ENCODE results near the gene HACD2. TPM values are rescaled to one million over a fixed set of nuclear protein-coding genes. Genes with fewer than 3 reads are reported as not detected.

The HACD2 gene
- total RNA-seq, 1 experiment from 2014 or later: 27.4 TPM

GRCh38 chr3:123583561-123583960, 1.3 kb downstream of the HACD2 start:
- H3T11ph ChIP-seq (ENCODE audit: low read length): no peak overlapping the region
- peak overlapping the region; percentile 88 for H3K4me2 ChIP-seq (ENCODE audit: insufficient read depth, insufficient read length, low read length)
- H3K9me3 Mint-ChIP-seq: peaks cover 0 to 7% of the 10 kb centered on the region in 2 experiments; a peak in 4 of 5 replicates
- H3K27me3 ChIP-seq (ENCODE audit: insufficient read depth, low read length): no peaks in the 10 kb centered on the region
- no peak overlapping the region; a peak in 1 of 5 replicates for H3K4me3 Mint-ChIP-seq
- no peak overlapping the region for H3K23ac ChIP-seq (ENCODE audit: insufficient read length, low read depth, low read length)
- TF ChIP-seq CTCF (conservative IDR thresholded peaks at IDR 0.05): no peak
- no peaks in the 10 kb centered on the region for H3K79me1 ChIP-seq (ENCODE audit: insufficient read depth, low read depth, low read length, poor library complexity, severe bottlenecking)
- no peak overlapping the region for H3K18ac ChIP-seq (ENCODE audit: insufficient read length, low read depth, low read length)
- H4K91ac ChIP-seq (ENCODE audit: insufficient read length, low read depth, low read length): no peak overlapping the region
- peaks cover 23 to 29% of the 10 kb centered on the region in 2 experiments for H3K4me1 Mint-ChIP-seq
- H3K79me2 ChIP-seq (ENCODE audit: insufficient read depth, low read length): no peaks in the 10 kb centered on the region
- H2AFZ ChIP-seq (ENCODE audit: low read length): no peak overlapping the region
- H3K23me2 ChIP-seq (ENCODE audit: insufficient read length, low read depth, low read length, poor library complexity, severe bottlenecking): peaks cover 15% of the 10 kb centered on the region
- no peak overlapping the region for H2BK20ac ChIP-seq (ENCODE audit: low read depth, low read length, poor library complexity, severe bottlenecking)
- H3K9ac ChIP-seq (ENCODE audit: extremely low read depth, insufficient read length, low read length): no peak overlapping the region
- H2BK15ac ChIP-seq (ENCODE audit: low read depth, low read length): no peak overlapping the region
- no peaks in the 10 kb centered on the region for H4K20me1 ChIP-seq (ENCODE audit: control insufficient read depth, insufficient read depth, insufficient read length)
- H3K27ac ChIP-seq (ENCODE audit: insufficient read length, low read depth, low read length): no peak overlapping the region
- H3K4me1 ChIP-seq (ENCODE audit: insufficient read depth, low read length): no peaks in the 10 kb centered on the region
- peaks cover 2% of the 10 kb centered on the region for H3K27me3 Mint-ChIP-seq (ENCODE audit: low read depth)
- no peak overlapping the region for H2BK120ac ChIP-seq (ENCODE audit: low read depth, low read length, poor library complexity, severe bottlenecking)
- no peak overlapping the region for H2BK5ac ChIP-seq (ENCODE audit: insufficient read length, low read length)
- 0 out of 7 replicates have a peak overlapping the region, but pooled peaks of 1 of the 3 experiments have one; percentile 36 for H3K27ac Mint-ChIP-seq
- H3K4ac ChIP-seq (ENCODE audit: low read depth, low read length): no peak overlapping the region
- DNase-seq: no peak
- H4K8ac ChIP-seq (replicated peaks; ENCODE audit: insufficient read length, low read depth, low read length): no peak overlapping the region
- H3K56ac ChIP-seq (ENCODE audit: insufficient read length, low read depth, low read length): no peak overlapping the region
- no peak overlapping the region for H2AK5ac ChIP-seq (ENCODE audit: insufficient read length, low read length)
- H2BK12ac ChIP-seq (ENCODE audit: insufficient read length, low read depth, low read length): no peak overlapping the region
- H3K9me3 ChIP-seq (ENCODE audit: control insufficient read depth, low read depth, low read length): no peaks in the 10 kb centered on the region
- WGBS (ENCODE audit: extremely low coverage, insufficient read length, low lambda C conversion rate): no CpG with 5 or more reads among the region's 3 CpGs
- no peak overlapping the region for H4K5ac ChIP-seq (ENCODE audit: insufficient read length, low read depth, low read length)
- no peak overlapping the region for H3K14ac ChIP-seq (ENCODE audit: insufficient read depth, low read length)
- H3K36me3 Mint-ChIP-seq (ENCODE audit: insufficient read depth in 1 of 3, low read depth in 3 of 3): peaks cover 18 to 35% (median 28%) of the 10 kb centered on the region in 3 experiments; a peak in 6 of 7 replicates

All from H9 (cell line).